Muscle layer of duodenum (tissue), 2 donors: ENCODE data around the gene MSH3.

Experiments
- H3K27ac ChIP-seq: one replicate; pipeline ENCODE4 v1.7.0; 2013; ENCODE audit warnings: mild to moderate bottlenecking, low read length
- H3K27me3 ChIP-seq: one replicate; pipeline ENCODE4 v1.7.0; 2013; ENCODE audit warnings: low read depth, mild to moderate bottlenecking, control low read depth, low read length
- H3K36me3 ChIP-seq, 2 donors: one replicate each; pipeline ENCODE4 v1.7.0; 2013; ENCODE audit warnings: low read length in 2 of 2, control low read depth in 1 of 2, mild to moderate bottlenecking in 1 of 2; ENCODE audit not compliant: insufficient read depth in 2 of 2, control insufficient read depth in 1 of 2
- H3K4me1 ChIP-seq, 2 donors: one replicate each; pipeline ENCODE4 v1.7.0; 2013; ENCODE audit warnings: low read length in 2 of 2, mild to moderate bottlenecking in 2 of 2, control low read depth in 1 of 2, moderate library complexity in 1 of 2; ENCODE audit not compliant: insufficient read depth in 2 of 2, control insufficient read depth in 1 of 2
- H3K4me3 ChIP-seq, 2 donors: one replicate each; pipeline ENCODE4 v1.7.0; 2013; ENCODE audit warnings: low read length in 2 of 2, low read depth in 1 of 2, mild to moderate bottlenecking in 1 of 2
- H3K9me3 ChIP-seq, 2 donors: one replicate each; pipeline ENCODE4 v1.7.0; 2013; ENCODE audit warnings: low read length in 2 of 2, control low read depth in 1 of 2, mild to moderate bottlenecking in 1 of 2; ENCODE audit not compliant: control insufficient read depth in 1 of 2
- donor health status: healthy.

The MSH3 gene

DNA sequence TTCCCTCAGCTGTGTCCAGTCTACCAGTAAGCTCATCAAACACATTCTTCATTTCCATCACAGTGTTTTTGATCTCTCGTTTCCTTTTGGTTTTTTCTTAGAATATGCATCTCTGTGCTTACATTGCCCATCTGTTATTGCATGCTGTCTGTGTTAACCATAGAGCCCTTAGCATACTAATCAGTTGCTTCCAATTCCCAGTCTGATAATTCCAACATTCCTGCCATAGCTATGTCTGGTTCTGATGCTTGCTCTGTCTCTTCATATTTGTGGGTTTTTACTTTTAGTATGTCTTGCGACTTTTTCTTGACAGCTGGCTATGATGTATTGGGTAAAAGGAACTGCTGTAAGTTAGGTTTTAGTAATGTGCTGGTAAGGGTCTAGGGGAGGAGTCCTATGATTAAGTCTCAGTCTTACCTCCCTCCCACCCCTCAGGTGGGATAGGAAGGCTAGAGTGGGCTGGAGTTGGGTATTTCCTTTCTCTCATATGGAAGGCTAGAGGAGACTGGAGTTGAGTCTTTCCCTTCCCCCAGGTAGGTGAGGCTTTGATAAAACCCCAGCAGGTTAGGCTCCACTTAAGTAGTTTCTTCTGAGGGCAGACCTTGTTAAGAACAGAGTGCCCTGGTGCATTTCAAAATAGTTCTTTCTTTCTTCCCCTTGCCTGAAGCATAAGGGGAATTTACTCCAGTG lies 206.6 kb downstream of the MSH3 start:
- no peaks in the 10 kb centered on the region for H3K4me1 ChIP-seq
- peaks cover 4 to 9% of the 10 kb centered on the region in 2 donors for H3K36me3 ChIP-seq
- no peaks in the 10 kb centered on the region for H3K27me3 ChIP-seq
- no peaks in the 10 kb centered on the region for H3K9me3 ChIP-seq
- no peak overlapping the region for H3K27ac ChIP-seq
- H3K4me3 ChIP-seq, result no peak overlapping the region

DNA sequence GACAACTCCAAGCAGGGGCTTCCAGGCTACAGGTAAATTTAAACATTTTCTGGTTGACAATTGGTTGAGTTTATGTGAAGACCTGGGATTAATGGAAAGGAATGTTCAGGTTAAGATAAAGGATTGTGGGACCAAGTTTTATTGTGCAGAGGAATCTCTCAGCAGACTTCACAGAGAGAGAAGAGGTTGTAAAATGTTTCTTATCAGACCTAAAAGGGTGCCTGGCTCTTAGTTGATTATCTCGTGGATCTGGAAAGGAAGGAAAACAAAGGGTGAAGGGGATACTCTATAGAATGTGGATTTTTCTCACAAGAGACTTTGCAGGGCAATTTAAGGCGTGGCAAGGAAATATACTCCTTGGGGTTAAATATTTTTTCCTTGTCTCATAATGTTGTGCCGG lies 209.3 kb downstream of the MSH3 start:
- Histone ChIP-seq H3K4me3 (no peak overlapping the region), H3K27ac (no peak overlapping the region), H3K4me1 (no peaks in the 10 kb centered on the region), H3K36me3 (peaks cover 4 to 20% of the 10 kb centered on the region in 2 donors), H3K9me3 (no peaks in the 10 kb centered on the region), H3K27me3 (no peaks in the 10 kb centered on the region)

DNA sequence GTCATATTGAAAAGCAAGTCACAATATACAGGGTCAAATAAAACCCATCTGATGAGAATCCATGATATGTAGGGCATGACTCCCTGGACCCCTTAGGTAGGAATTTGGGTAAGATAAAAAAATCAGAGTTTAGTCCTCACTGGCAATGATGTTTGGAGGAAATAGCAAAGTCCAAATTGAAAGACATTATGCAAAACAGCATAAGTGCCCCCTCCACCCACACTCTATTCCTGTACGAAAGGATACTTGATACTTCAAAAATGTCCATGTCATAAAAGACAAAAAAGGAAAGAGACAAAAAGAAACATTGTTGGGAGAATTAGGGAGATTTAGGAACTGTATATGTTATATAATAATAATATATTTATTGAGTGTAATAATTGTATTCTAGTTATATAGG lies 209.7 kb downstream of the MSH3 start:
- H3K27me3 ChIP-seq, result no peaks in the 10 kb centered on the region
- H3K9me3 ChIP-seq, result no peaks in the 10 kb centered on the region
- H3K4me1 ChIP-seq, result no peaks in the 10 kb centered on the region
- H3K27ac ChIP-seq, result no peak overlapping the region
- no peak overlapping the region for H3K4me3 ChIP-seq
- H3K36me3 ChIP-seq, result peaks cover 4 to 20% of the 10 kb centered on the region in 2 donors

DNA sequence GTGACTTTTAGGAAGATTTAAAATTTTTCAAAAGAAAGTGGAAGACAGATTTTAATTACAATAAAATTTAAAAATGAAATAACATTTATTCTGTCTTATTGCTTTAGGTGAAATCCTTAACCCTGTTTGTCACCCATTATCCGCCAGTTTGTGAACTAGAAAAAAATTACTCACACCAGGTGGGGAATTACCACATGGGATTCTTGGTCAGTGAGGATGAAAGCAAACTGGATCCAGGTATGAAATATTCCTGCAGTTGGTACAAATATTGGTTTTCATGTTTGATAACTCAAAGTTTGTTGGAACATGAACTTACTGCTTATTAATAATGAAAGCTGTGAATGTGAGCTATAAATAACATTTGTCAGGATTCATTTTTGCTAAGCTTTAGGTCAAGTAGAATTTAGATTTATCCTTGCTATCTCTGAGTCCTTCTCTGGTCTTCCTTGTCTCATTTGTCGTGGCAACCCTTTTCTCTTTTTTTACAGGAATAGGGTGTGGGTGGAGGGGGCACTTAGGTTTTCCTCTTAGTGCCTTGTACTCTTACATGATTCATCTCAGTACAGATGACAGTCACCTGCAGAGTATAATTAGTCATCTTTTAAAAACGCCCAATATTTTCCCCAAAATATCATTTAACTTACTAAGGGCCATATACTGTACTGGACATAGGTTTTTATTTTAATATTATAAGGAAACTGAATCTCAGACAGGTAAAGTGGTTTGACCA lies 210.4 kb downstream of the MSH3 start:
- Histone ChIP-seq H3K27ac (no peak overlapping the region), H3K9me3 (no peaks in the 10 kb centered on the region), H3K4me3 (no peak overlapping the region), H3K4me1 (no peaks in the 10 kb centered on the region), H3K27me3 (no peaks in the 10 kb centered on the region), H3K36me3 (peaks cover 4 to 20% of the 10 kb centered on the region in 2 donors)

DNA sequence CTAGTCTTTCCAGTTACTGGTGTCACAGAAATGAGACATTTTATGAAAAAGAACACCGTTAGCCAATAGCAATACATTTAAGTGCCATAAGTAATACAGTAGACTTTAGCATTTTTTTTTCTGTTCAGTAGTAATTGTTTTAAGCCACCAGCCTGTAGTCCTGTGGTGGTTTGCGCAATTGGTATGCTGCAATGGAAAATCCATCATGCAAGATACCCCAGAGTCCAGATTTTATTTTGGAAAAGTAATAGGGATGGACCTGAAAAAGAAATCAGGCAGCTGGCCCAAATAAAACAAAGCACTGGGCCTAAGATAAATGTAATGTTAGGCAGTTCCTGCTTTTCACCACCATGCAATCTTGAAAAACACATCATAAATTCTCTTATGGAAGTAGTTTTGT lies 211.1 kb downstream of the MSH3 start:
- no peaks in the 10 kb centered on the region for H3K9me3 ChIP-seq
- H3K27ac ChIP-seq, result no peak overlapping the region
- peaks cover 4 to 20% of the 10 kb centered on the region in 2 donors for H3K36me3 ChIP-seq
- no peak overlapping the region for H3K4me3 ChIP-seq
- H3K4me1 ChIP-seq, result no peaks in the 10 kb centered on the region
- H3K27me3 ChIP-seq, result no peaks in the 10 kb centered on the region

DNA sequence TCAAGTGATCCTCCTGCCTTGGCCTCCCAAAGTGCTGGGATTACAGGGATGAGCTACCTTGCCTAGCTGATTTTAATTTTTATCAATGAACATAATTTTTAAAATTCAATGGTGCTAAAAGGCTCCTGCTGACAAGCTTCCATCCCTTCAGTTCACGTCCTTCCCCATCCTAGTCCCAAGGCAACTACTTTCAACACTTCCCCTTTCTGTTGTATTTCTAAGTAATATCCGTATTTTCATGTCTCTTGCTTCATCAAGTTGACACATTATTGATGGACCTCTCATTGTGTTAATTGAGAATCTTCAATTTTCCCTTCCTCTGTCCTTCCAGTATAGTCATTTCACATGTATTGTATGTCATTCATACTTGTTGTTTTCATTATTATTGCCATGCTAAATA lies 211.9 kb downstream of the MSH3 start:
- no peaks in the 10 kb centered on the region for H3K9me3 ChIP-seq
- H3K36me3 ChIP-seq, result peaks cover 4 to 20% of the 10 kb centered on the region in 2 donors
- no peaks in the 10 kb centered on the region for H3K27me3 ChIP-seq
- H3K27ac ChIP-seq, result no peak overlapping the region
- H3K4me1 ChIP-seq, result no peaks in the 10 kb centered on the region
- H3K4me3 ChIP-seq, result no peak overlapping the region

DNA sequence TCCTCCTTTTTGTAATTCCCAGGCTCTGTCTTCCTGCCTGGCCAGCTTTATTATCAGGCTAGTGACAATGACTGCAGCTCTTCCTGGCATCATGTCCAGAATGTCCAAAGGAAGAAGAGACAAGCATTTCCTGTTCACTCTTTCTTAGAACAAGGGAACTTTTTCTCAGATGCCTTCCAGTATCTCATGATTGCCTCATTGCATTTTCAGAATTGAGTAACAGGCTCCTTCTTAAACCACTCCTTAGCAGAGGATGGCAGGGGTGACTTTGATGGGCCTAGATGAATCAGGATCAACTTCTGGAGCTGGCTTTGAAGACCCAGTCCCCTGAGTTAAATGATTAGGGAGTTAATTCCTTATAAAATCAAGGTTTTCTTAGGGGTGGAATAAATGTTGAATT lies 212.8 kb downstream of the MSH3 start:
- Histone ChIP-seq H3K27ac (no peak overlapping the region), H3K9me3 (no peaks in the 10 kb centered on the region), H3K4me3 (no peak overlapping the region), H3K4me1 (no peaks in the 10 kb centered on the region), H3K36me3 (peaks cover 4 to 20% of the 10 kb centered on the region in 2 donors), H3K27me3 (no peaks in the 10 kb centered on the region)

DNA sequence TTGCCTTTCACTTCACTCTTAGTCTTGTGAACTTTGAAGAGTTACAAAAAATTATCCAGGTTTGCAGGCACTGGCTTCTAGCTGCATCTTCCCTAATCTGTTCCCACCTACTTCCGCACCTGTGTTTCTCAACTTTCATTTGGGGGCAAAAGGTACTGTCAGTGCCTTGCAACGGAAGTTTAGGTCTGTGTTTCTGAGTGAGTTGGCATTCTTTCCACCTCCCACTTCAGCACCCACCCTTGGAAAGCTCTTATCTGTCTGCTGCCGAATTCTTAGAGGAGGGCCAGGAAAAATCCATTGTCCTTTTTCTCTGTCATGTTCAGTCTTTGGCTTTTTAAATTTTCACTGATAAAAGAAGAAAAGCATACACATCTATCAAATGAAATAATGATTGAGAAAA lies 216.0 kb downstream of the MSH3 start:
- Histone ChIP-seq H3K4me3 (no peak overlapping the region), H3K4me1 (no peaks in the 10 kb centered on the region), H3K27me3 (no peaks in the 10 kb centered on the region), H3K36me3 (peaks cover 8 to 23% of the 10 kb centered on the region in 2 donors), H3K27ac (no peak overlapping the region), H3K9me3 (no peaks in the 10 kb centered on the region)

DNA sequence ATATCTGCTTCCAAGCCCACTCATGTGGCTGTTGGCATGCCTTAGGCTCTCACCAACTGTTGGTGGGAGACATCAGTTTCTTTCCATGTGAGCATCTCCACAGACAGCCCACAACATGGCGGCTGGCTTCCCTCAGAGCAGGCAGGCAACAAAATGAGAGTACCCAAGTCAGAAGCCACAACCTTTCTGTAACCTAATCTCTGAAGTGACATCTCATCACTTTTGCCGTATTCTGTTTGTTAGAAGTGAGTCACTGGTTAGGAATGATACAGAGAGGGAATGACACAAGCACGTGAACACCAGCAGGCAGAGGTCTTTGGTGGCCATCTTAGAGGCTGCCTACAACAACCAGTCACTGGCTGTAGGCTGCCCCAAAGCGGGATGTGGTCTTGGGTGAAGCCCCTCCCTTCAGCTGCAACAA lies 217.1 kb downstream of the MSH3 start:
- Histone ChIP-seq H3K4me3 (no peak overlapping the region), H3K27ac (no peak overlapping the region), H3K27me3 (no peaks in the 10 kb centered on the region), H3K36me3 (peaks cover 4 to 13% of the 10 kb centered on the region in 2 donors), H3K4me1 (no peaks in the 10 kb centered on the region), H3K9me3 (no peaks in the 10 kb centered on the region)

DNA sequence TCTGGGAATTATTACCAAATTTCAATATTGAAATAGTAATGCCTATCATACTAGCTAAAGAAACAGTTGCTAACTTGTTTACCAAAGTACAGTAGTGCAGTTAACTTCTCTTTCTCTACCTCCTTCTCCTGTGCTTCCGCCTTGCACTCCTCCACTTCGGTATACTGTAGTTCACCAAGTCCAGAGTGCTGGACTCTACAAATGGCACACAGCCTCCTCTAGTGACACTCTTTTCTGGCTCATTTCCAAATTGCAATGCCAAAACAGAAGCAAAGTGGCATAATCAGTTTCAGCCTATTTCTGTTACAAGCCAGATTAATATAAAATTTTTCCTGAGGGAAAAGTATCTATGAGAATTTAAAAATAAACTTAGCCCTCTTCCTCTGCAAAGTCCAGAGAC lies 219.7 kb downstream of the MSH3 start:
- no peaks in the 10 kb centered on the region for H3K4me1 ChIP-seq
- H3K27me3 ChIP-seq, result no peaks in the 10 kb centered on the region
- H3K36me3 ChIP-seq, result peaks cover 4 to 18% of the 10 kb centered on the region in 2 donors
- H3K27ac ChIP-seq, result no peak overlapping the region
- no peaks in the 10 kb centered on the region for H3K9me3 ChIP-seq
- H3K4me3 ChIP-seq, result no peak overlapping the region

DNA sequence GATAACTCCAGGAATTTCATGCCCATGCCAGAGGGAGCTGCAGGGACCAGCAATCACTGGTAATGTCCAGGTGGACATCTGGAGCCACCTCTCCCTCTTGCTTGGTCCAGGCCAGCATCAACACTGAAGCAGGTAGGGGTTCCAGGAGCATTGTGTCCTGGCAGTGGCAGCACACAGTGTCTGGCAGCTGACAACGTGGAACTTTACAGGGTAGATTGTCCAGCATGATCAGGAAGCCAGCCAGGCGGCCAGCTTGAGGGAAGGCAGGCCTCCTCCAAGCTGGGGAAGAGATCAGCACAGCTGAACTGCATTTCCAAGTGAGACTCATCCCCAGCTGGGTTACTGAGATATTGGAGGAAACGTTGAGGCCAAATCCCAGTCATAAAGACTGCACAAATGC lies 223.1 kb downstream of the MSH3 start:
- Histone ChIP-seq H3K4me1 (no peaks in the 10 kb centered on the region), H3K27me3 (no peaks in the 10 kb centered on the region), H3K9me3 (no peaks in the 10 kb centered on the region), H3K4me3 (no peak overlapping the region), H3K36me3 (peaks cover 4 to 24% of the 10 kb centered on the region in 2 donors), H3K27ac (no peak overlapping the region)
